ENCODE measurements around the gene SYNPR.
A peak's percentile ranks its signal among the peaks of the same experiment; 100 is the strongest.

SYNPR gene

GRCh38 chr3:63662500-63662899 lies 384.4 kb downstream of the SYNPR start:
- Histone ChIP-seq H3K27ac (no peak overlapping the region), H3K4me3 (ENCODE audit: low read depth, low read length) (no peak overlapping the region), H3K36me3 (no peaks in the 10 kb centered on the region), H3K27me3 (ENCODE audit: insufficient read depth, low read depth, severe bottlenecking) (no peaks in the 10 kb centered on the region), H3K9me3 (ENCODE audit: severe bottlenecking) (no peaks in the 10 kb centered on the region)
- TF ChIP-seq, protein P1, sequence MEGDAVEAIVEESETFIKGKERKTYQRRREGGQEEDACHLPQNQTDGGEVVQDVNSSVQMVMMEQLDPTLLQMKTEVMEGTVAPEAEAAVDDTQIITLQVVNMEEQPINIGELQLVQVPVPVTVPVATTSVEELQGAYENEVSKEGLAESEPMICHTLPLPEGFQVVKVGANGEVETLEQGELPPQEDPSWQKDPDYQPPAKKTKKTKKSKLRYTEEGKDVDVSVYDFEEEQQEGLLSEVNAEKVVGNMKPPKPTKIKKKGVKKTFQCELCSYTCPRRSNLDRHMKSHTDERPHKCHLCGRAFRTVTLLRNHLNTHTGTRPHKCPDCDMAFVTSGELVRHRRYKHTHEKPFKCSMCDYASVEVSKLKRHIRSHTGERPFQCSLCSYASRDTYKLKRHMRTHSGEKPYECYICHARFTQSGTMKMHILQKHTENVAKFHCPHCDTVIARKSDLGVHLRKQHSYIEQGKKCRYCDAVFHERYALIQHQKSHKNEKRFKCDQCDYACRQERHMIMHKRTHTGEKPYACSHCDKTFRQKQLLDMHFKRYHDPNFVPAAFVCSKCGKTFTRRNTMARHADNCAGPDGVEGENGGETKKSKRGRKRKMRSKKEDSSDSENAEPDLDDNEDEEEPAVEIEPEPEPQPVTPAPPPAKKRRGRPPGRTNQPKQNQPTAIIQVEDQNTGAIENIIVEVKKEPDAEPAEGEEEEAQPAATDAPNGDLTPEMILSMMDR (IDR thresholded peaks at IDR 0.05; ENCODE audit: low read depth, low read length): peak; percentile 40; the same call in 1 of the 2 replicates
- peak; percentile 10 for DNase-seq

Data from WERI-Rb-1 (cell line).